Muscle of leg (tissue), 11 donors: ENCODE measurements around the gene RPL23. TPM values are rescaled to one million over a fixed set of nuclear protein-coding genes. Genes with fewer than 3 reads are reported as not detected.

ENCODE experiments used
- DNase-seq: peaks from one replicate; pipeline ENCODE4 v3.0.0; 2013
- H3K27ac ChIP-seq: one replicate; pipeline ENCODE4 v1.5.1; 2013; ENCODE audit warnings: mild to moderate bottlenecking, low read length, control low read depth
- H3K27me3 ChIP-seq: one replicate; pipeline ENCODE4 v1.6.1; 2013; ENCODE audit warnings: low read length; ENCODE audit not compliant: control insufficient read depth, insufficient read depth
- H3K36me3 ChIP-seq: one replicate; pipeline ENCODE4 v1.6.1; 2013; ENCODE audit warnings: low read length; ENCODE audit not compliant: control insufficient read depth, insufficient read depth
- H3K4me1 ChIP-seq: one replicate; pipeline ENCODE4 v1.6.1; 2013; ENCODE audit warnings: low read length; ENCODE audit not compliant: control insufficient read depth, insufficient read depth
- H3K4me3 ChIP-seq: one replicate; pipeline ENCODE4 v1.5.1; 2013; ENCODE audit warnings: low read length, control low read depth
- H3K9me3 ChIP-seq: replicated peaks from 2 replicates; pipeline ENCODE4 v1.6.1; 2013; ENCODE audit warnings: low read depth, low read length; ENCODE audit not compliant: control insufficient read depth
- WGBS: methylation state at CpG from one replicate; pipeline ENCODE4 v1.1.5; 2013; ENCODE audit warnings: missing lambda C conversion rate; ENCODE audit not compliant: insufficient coverage; 5-methylcytosine and 5-hydroxymethylcytosine counted together
- polyA plus RNA-seq, 8 donors: library from polyadenylated mRNA; unstranded; fragments of 120-200 nt; gene quantifications; one replicate each; pipeline versions ENCODE4 v1.2.1 to v1.2.3, GENCODE V29; 2013; ENCODE audit warnings: inconsistent platforms in 1 of 8, low replicate concordance in 1 of 8; ENCODE audit not compliant: insufficient read length in 8 of 8, insufficient read depth in 1 of 8
- total RNA-seq: library from RNA; stranded (reverse); fragments of 120-200 nt; gene quantifications from one replicate; pipeline ENCODE4 v1.2.4, GENCODE V29; 2013

Gene RPL23
- total and polyA plus RNA-seq, 9 donors: 2,460 to 3,946 (median 2,840) TPM

- Histone ChIP-seq H3K4me3 (no peak overlapping the region), H3K9me3 (no peaks in the 10 kb centered on the region), H3K36me3 (peaks cover 65% of the 10 kb centered on the region), H3K27ac (no peak overlapping the region), H3K27me3 (no peaks in the 10 kb centered on the region), H3K4me1 (no peaks in the 10 kb centered on the region)
- no peak for DNase-seq
- 96% methylated on average over 7 of the region's 7 CpGs for WGBS
Observed at GRCh38 chr17:38809828-38810227, 43.7 kb downstream of the RPL23 start.

GRCh38 chr17:38800237-38800760, 53.2 kb downstream of the RPL23 start:
- Histone ChIP-seq H3K4me1 (peaks cover 21% of the 10 kb centered on the region), H3K9me3 (no peaks in the 10 kb centered on the region), H3K36me3 (peaks cover 45% of the 10 kb centered on the region), H3K27me3 (no peaks in the 10 kb centered on the region), H3K4me3 (peak overlapping the region; percentile 54), H3K27ac (peak overlapping the region; percentile 91)
- 8% methylated on average over 6 of the region's 14 CpGs for WGBS
- DNase-seq: peak; percentile 14

- under 1% methylated on average over 56 of the region's 76 CpGs for whole genome bisulfite sequencing
Observed at GRCh38 chr17:38799501-38800236, 53.9 kb downstream of the RPL23 start, which contains the start of gene PIP4K2B. Gene PIP4K2B, minus strand, starts transcription at chr17:38799556. Its CDS starts 132 bp downstream, at chr17:38799424.

GRCh38 chr17:38798614-38799500, 54.7 kb downstream of the RPL23 start:
- Histone ChIP-seq H3K27ac (peak overlapping the region; percentile 83), H3K9me3 (no peaks in the 10 kb centered on the region), H3K27me3 (no peaks in the 10 kb centered on the region), H3K4me1 (peaks cover 21% of the 10 kb centered on the region), H3K36me3 (peaks cover 39% of the 10 kb centered on the region), H3K4me3 (peak overlapping the region; percentile 76)
- 0% methylated on average over 49 of the region's 53 CpGs for WGBS
- DNase-seq: peak; percentile 68

More at GRCh38 chr17:38799501-38800236, 53.9 kb downstream of the RPL23 start, which contains the start of gene PIP4K2B:
- peak within 1 kb of the TSS; percentile 91 for H3K27ac ChIP-seq
- H3K36me3 ChIP-seq: peaks cover 43% of the 10 kb centered on the region
- no peaks in the 10 kb centered on the region for H3K27me3 ChIP-seq
- DNase-seq: peak; percentile 98
- peak within 1 kb of the TSS; percentile 76 for H3K4me3 ChIP-seq
- no peaks in the 10 kb centered on the region for H3K9me3 ChIP-seq
- H3K4me1 ChIP-seq: peaks cover 21% of the 10 kb centered on the region

Other genes with a start within 250 kb of the RPL23 start
- gene SRCIN1, start 247.8 kb downstream of the RPL23 start, total RNA-seq: 0.75 TPM
- gene SRCIN1, start 247.8 kb downstream of the RPL23 start, polyA plus RNA-seq: 1 to 10 TPM in 5 of 8 donors, under 1 TPM in 3; 0.75 to 1.9 (median 1.3) TPM
- 0.31 TPM for gene EPOP, start 178.8 kb downstream of the RPL23 start, total RNA-seq
- under 1 TPM; 0.34 to 0.78 (median 0.45) TPM for gene EPOP, start 178.8 kb downstream of the RPL23 start, polyA plus RNA-seq
- gene MLLT6, start 148.4 kb downstream of the RPL23 start, total RNA-seq: 40.8 TPM
- gene MLLT6, start 148.4 kb downstream of the RPL23 start, polyA plus RNA-seq: 10 to 100 TPM; 43.9 to 77.3 (median 64.0) TPM
- 6.4 TPM for gene CISD3, start 123.4 kb downstream of the RPL23 start, total RNA-seq
- 10 to 100 TPM; 12.9 to 21.2 (median 15.1) TPM for gene CISD3, start 123.4 kb downstream of the RPL23 start, polyA plus RNA-seq
- 15.2 TPM for gene PCGF2, start 105.4 kb downstream of the RPL23 start, total RNA-seq
- 10 to 100 TPM; 24.7 to 56.5 (median 44.1) TPM for gene PCGF2, start 105.4 kb downstream of the RPL23 start, polyA plus RNA-seq
- 159 TPM for gene PSMB3, start 101.0 kb downstream of the RPL23 start, total RNA-seq
- 10 to 100 TPM; 70.3 to 90.7 (median 76.4) TPM for gene PSMB3, start 101.0 kb downstream of the RPL23 start, polyA plus RNA-seq
- 36.2 TPM for gene PIP4K2B, start 54.2 kb downstream of the RPL23 start, total RNA-seq
- gene PIP4K2B, start 54.2 kb downstream of the RPL23 start, polyA plus RNA-seq: 10 to 100 TPM; 55.1 to 73.5 (median 66.9) TPM
- 9.2 TPM for gene CWC25, start 28.4 kb downstream of the RPL23 start, total RNA-seq
- 10 to 100 TPM; 13.6 to 18.6 (median 14.4) TPM for gene CWC25, start 28.4 kb downstream of the RPL23 start, polyA plus RNA-seq
- 37.6 TPM for gene LASP1, start 16.3 kb upstream of the RPL23 start, total RNA-seq
- 100 to 1,000 TPM in 1 of 8 donors, 10 to 100 TPM in 7; 69.4 to 118 (median 82.5) TPM for gene LASP1, start 16.3 kb upstream of the RPL23 start, polyA plus RNA-seq
- gene FBXO47, start 113.7 kb upstream of the RPL23 start, total RNA-seq: not detected
- gene FBXO47, start 113.7 kb upstream of the RPL23 start, polyA plus RNA-seq: not detected